Measurements from ENCODE around the gene ALK.

The ALK gene

DNA sequence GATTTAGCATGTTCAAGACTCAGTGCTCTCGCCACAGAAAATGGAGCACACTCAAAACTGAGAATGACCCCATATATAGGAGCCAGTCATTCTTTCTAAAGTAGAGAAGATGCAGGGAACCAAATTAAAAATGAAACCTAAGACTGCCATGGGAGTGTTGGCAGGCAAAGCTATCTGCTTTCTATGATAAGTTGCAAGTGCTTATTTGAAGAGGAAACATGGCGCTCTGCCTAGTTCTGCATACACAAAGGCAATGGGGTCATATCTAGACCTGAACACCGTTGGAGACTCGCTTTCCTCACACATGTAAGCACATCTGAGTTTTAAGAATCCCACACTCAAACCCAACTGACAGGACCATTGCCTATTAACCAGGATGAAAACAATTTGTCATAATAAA, 292.5 kb downstream of the ALK start:
- no peak for DNase-seq

DNA sequence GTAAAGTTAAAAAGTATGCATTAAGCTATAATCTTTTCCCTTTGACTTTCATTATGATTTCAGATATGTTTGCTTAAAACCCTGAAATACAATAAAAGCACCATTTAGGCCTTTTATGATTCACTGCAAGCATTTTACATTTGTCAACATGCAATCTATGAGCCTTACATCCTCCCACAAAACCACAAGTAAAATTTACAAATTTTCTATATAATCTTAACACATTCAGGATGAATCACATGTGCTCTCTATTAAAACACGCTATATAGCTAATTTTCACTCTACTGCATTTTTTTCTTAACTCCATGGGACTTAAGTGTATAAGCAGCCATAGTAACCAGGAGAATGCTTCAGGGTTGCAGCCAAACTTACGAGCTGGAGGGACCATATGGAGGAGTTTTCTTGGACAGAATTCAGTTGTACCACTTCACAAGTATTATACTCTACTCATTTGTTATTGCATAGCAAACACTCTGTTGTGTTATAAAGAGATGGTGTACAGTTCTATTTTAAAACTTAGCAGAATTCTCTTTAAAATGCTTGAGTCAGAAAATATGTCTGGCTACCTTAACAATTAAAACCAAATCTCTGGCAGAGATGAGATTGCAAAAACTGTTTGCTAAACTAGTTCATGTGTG, 293.2 kb downstream of the ALK start:
- DNase-seq: no peak

GRCh38 chr2:29627279-29627711, 294.1 kb downstream of the ALK start:
- DNase-seq: no peak

- DNase-seq: no peak
These were observed 300.5 kb downstream of the ALK start for GRCh38 chr2:29620890-29621289.

DNA sequence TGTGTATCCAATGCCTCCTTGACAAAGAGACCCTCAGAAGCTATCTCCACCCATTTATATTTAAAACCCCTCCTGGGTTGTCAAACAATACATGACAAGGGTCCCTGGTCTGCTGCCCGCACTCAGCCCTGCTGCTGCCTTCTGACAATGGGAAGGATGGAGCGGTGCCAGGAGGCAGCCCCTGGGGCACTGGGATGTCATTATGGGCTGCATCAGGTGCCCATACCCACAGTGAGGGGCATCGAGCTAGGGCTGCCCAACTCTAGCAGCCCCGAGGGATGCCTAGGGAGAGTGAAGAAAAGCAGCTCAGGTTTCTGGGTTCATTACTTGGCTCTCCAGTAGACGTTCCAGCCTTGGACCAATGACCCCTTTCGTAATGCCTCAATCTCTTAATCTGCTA, 301.7 kb downstream of the ALK start:
- DNase-seq: no peak

- DNase-seq: no peak
These were observed 303.4 kb downstream of the ALK start for GRCh38 chr2:29618024-29618423.

DNA sequence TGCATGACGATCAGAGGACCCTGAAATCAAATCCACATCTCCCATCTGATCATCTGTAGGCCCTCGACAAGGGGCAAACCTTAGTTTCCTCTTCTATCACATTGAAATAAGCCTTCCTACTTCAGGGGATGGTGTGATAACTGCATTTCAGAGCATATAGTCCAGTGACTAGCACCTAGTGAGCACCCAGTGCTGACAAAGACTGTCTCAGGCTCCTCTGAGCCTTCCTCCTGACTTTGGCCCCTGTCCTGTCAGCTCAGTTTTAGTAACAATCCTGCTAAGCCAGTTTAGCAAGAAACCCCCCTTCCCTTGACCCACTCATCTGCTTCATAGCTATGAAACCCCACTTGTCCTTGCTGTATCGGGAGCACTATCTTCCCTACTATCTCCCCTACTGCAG, 304.0 kb downstream of the ALK start:
- DNase-seq: no peak

GRCh38 chr2:29616569-29616968, 304.8 kb downstream of the ALK start:
- DNase-seq: no peak

- DNase-seq: no peak
These were observed 305.5 kb downstream of the ALK start for GRCh38 chr2:29615841-29616240.

- no peak for DNase-seq
These were observed 306.2 kb downstream of the ALK start for GRCh38 chr2:29615183-29615582.

- no peak for DNase-seq
These were observed 307.0 kb downstream of the ALK start for GRCh38 chr2:29614295-29614830.

GRCh38 chr2:29613792-29614266, 307.6 kb downstream of the ALK start:
- no peak for DNase-seq

- no peak for DNase-seq
These were observed 308.3 kb downstream of the ALK start for GRCh38 chr2:29613067-29613466.

GRCh38 chr2:29612568-29612967, 308.8 kb downstream of the ALK start:
- no peak for DNase-seq

GRCh38 chr2:29611850-29612249, 309.5 kb downstream of the ALK start:
- DNase-seq: no peak

DNA sequence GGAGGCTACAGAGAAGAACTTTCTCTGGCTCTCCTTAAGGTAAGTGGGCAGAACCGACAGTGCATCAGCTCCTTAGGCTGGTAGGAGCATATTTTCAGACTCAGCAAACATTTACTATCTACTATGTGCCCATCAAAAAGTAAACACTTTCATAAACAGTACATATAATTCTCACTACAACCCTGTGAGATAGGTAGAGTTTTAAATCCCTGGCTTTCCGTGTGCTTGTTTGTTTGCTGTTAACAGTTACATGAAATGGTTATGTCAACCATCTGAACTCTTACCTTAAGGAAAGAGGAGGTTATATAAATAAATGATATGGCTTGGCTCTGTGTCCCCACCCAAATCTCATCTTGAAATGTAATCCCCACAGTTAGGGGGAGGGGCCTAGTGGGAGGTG, 310.1 kb downstream of the ALK start:
- no peak for DNase-seq

GRCh38 chr2:29610569-29610968, 310.8 kb downstream of the ALK start:
- DNase-seq: no peak

- no peak for DNase-seq
These were observed 314.4 kb downstream of the ALK start for GRCh38 chr2:29607038-29607420.

GRCh38 chr2:29606104-29607037, 315.0 kb downstream of the ALK start:
- no peak for DNase-seq

DNA sequence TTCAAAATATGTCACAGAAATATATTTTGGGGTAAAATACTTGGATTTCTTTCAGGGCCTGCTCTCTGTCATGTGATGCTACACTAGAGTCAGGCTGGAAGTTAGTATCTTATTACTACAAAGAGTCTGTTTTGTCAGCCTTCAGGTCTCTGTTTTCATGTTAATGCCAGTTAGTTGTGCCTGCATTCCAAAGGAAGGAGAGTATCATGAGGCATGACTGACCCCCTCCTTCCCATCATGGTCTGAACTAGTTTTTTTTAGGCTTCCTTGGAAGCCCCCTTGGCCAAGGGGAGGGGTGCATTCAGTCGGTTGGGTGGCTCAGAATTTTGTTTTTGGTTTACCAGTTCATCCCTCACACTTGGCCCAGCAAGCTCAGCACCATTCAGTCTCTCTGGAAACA, 318.0 kb downstream of the ALK start:
- no peak for DNase-seq

DNA sequence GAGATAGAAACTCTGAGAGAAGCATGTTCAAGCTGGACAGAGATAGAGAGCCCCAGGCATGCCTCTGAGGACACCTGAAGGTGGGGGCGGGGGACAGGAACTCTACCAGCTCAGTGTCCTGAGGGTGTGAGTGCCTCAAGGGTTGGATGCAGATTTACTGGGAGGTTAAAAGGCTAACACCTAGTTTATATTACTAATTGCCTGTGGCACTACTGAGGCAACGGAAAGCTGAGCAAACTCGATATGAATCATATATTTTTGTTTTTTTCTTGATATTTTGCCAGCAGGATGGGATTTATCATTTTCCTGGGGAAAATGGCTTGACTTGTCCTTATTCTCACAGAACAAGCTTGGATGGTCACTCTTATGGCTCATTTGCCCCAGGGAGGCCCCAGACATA, 319.5 kb downstream of the ALK start:
- no peak for DNase-seq

GRCh38 chr2:29601321-29601720, 320.1 kb downstream of the ALK start:
- no peak for DNase-seq

GRCh38 chr2:29599946-29600345, 321.4 kb downstream of the ALK start:
- no peak for DNase-seq

- DNase-seq: no peak
These were observed 322.4 kb downstream of the ALK start for GRCh38 chr2:29598978-29599377.

Measured in COR-L47 (cell line).